Liver (tissue), 9 donors: ENCODE results near the gene MYH14. TPM values are rescaled to one million over a fixed set of nuclear protein-coding genes. Genes with fewer than 3 reads are reported as not detected.

Experiments used
- DNase-seq: peaks from one replicate; pipeline ENCODE4 v3.0.0-alpha.2; 2017; ENCODE audit warnings: low spot score
- H3K27ac ChIP-seq, 2 donors: one replicate each; pipeline ENCODE4 v1.7.0; 2013; ENCODE audit warnings: inconsistent platforms in 2 of 2, low read length in 2 of 2, control low read depth in 1 of 2, low read depth in 1 of 2, mild to moderate bottlenecking in 1 of 2
- H3K27me3 ChIP-seq, 4 donors: one replicate each; pipeline versions ENCODE4 v1.6.1 to v1.7.0; 2013; ENCODE audit warnings: low read length in 3 of 4, inconsistent platforms in 1 of 4, mild to moderate bottlenecking in 1 of 4, moderate library complexity in 1 of 4; ENCODE audit not compliant: control insufficient read depth in 4 of 4, insufficient read depth in 4 of 4
- H3K36me3 ChIP-seq, 4 donors: one replicate each; pipeline versions ENCODE4 v1.6.1 to v1.7.0; 2013; ENCODE audit warnings: low read length in 3 of 4, mild to moderate bottlenecking in 3 of 4, low read depth in 1 of 4, moderate library complexity in 1 of 4; ENCODE audit not compliant: control insufficient read depth in 4 of 4, insufficient read depth in 3 of 4
- H3K4me1 ChIP-seq, 4 donors: one replicate each; pipeline versions ENCODE4 v1.6.1 to v1.7.0; 2013; ENCODE audit warnings: low read length in 3 of 4, mild to moderate bottlenecking in 3 of 4, moderate library complexity in 1 of 4; ENCODE audit not compliant: control insufficient read depth in 4 of 4, insufficient read depth in 4 of 4
- H3K4me3 ChIP-seq, 3 donors: one replicate each; pipeline versions ENCODE4 v1.6.1 to v1.7.0; 2013; ENCODE audit warnings: low read length in 3 of 3, control low read depth in 1 of 3, low read depth in 1 of 3, mild to moderate bottlenecking in 1 of 3
- H3K9ac ChIP-seq, 2 donors: one replicate each; pipeline ENCODE4 v1.7.0; 2013; ENCODE audit warnings: low read length in 2 of 2, mild to moderate bottlenecking in 2 of 2, moderate library complexity in 2 of 2, control low read depth in 1 of 2, low read depth in 1 of 2
- H3K9me3 ChIP-seq, 4 donors: one replicate each; pipeline versions ENCODE4 v1.6.1 to v1.7.0; 2013; ENCODE audit warnings: low read length in 3 of 4; ENCODE audit not compliant: control insufficient read depth in 4 of 4
- FOXA1 ChIP-seq: IDR thresholded peaks from 2 replicates; pipeline ENCODE4 v1.6.1; 2016; ENCODE audit warnings: antibody characterized with exemption
- FOXA2 ChIP-seq: IDR thresholded peaks from 2 replicates; pipeline ENCODE4 v1.6.1; 2016; ENCODE audit warnings: antibody characterized with exemption
- GABPA ChIP-seq, 2 donors: IDR thresholded peaks in 1 of 2; conservative IDR thresholded peaks in 1 of 2; 2 replicates each; pipeline ENCODE4 v1.6.1; 2016; ENCODE audit warnings: antibody characterized with exemption in 2 of 2, mild to moderate bottlenecking in 1 of 2, moderate library complexity in 1 of 2
- HNF4A ChIP-seq, 2 donors: conservative IDR thresholded peaks; 2 replicates each; pipeline ENCODE4 v1.6.1; 2016; ENCODE audit warnings: antibody characterized with exemption in 2 of 2, mild to moderate bottlenecking in 2 of 2
- HNF4G ChIP-seq: IDR thresholded peaks from 2 replicates; pipeline ENCODE4 v1.6.1; 2016; ENCODE audit warnings: antibody characterized with exemption
- JUND ChIP-seq, 2 donors: IDR thresholded peaks; 2 replicates each; pipeline ENCODE4 v1.6.1; 2016; ENCODE audit warnings: antibody characterized with exemption in 2 of 2
- MAX ChIP-seq: IDR thresholded peaks from 2 replicates; pipeline ENCODE4 v1.6.1; 2016; ENCODE audit warnings: antibody characterized with exemption
- NR2F2 ChIP-seq: IDR thresholded peaks from 2 replicates; pipeline ENCODE4 v1.6.1; 2016; ENCODE audit warnings: antibody characterized with exemption
- RAD21 ChIP-seq, 2 donors: IDR thresholded peaks; 2 replicates each; pipeline ENCODE4 v1.6.1; 2016; ENCODE audit warnings: antibody characterized with exemption in 2 of 2, mild to moderate bottlenecking in 2 of 2
- RXRA ChIP-seq, 2 donors: IDR thresholded peaks; 2 replicates each; pipeline ENCODE4 v1.6.1; 2017 to 2018; ENCODE audit warnings: antibody characterized with exemption in 2 of 2, mild to moderate bottlenecking in 1 of 2
- SP1 ChIP-seq: IDR thresholded peaks from 2 replicates; pipeline ENCODE4 v1.6.1; 2018; ENCODE audit warnings: antibody characterized with exemption, mild to moderate bottlenecking
- TAF1 ChIP-seq: conservative IDR thresholded peaks from 2 replicates; pipeline ENCODE4 v1.6.1; 2016; ENCODE audit warnings: antibody characterized with exemption, mild to moderate bottlenecking
- ZBTB33 ChIP-seq: IDR thresholded peaks from 2 replicates; pipeline ENCODE4 v1.6.1; 2016; ENCODE audit warnings: antibody characterized with exemption
- WGBS: extraction: QIAGEN DNeasy Blood & Tissue Kit; methylation state at CpG from one replicate; pipeline ENCODE4 v1.1.7; 2013; 5-methylcytosine and 5-hydroxymethylcytosine counted together
- polyA plus RNA-seq, 2 donors: library from polyadenylated mRNA; stranded (reverse) in 1 of 2; unstranded in 1 of 2; fragments of 200-250 nt in 1 of 2; fragments of >200 nt in 1 of 2; fragmentation: Nextera tagmentation in 1 of 2; extraction: Ambion mirVana in 1 of 2; gene quantifications; one replicate each; pipeline versions ENCODE4 v1.2.1 to v1.2.3, GENCODE V29; 2013 to 2015
- total RNA-seq, 2 donors: library from RNA; depleted of rRNA; stranded (reverse); fragments of >200 nt; gene quantifications; one replicate each; pipeline ENCODE4 v1.2.3, GENCODE V29; 2014
- TF ChIP-seq, protein P1 (sequence below): fragments of 150-350 bp; IDR thresholded peaks from 2 replicates; pipeline ENCODE4 v1.5.1; 2017; ENCODE audit warnings: improper control_type of control experiment, low read depth, low read length; ENCODE audit not compliant: missing input control
- donor health status: healthy.
- donor health status: healthy.
- donor health status: healthy.
- donor health status: healthy.
- donor health status: healthy.

MYH14 gene
- total and polyA plus RNA-seq, 4 donors, result 12.4 to 37.5 (median 25.5) TPM

GRCh38 chr19:50174100-50174793, 29.2 kb upstream of the MYH14 start:
- Histone ChIP-seq H3K36me3 (no peaks in the 10 kb centered on the region), H3K4me1 (no peaks in the 10 kb centered on the region), H3K4me3 (no peak overlapping the region), H3K27me3 (peaks cover 0 to 5% (median 0%) of the 10 kb centered on the region in 4 donors), H3K27ac (no peak overlapping the region), H3K9me3 (peaks cover 0 to 1% (median 0%) of the 10 kb centered on the region in 4 donors), H3K9ac (no peak overlapping the region)
- 56% methylated on average over 5 of the region's 5 CpGs for WGBS
- no peak for DNase-seq
- TF ChIP-seq FOXA1, result no peak
- no peak for TF ChIP-seq HNF4A (conservative IDR thresholded peaks at IDR 0.05)
- no peak for TF ChIP-seq ZBTB33
- no peak for TF ChIP-seq TAF1
- TF ChIP-seq FOXA2, result no peak
- TF ChIP-seq, protein P1, sequence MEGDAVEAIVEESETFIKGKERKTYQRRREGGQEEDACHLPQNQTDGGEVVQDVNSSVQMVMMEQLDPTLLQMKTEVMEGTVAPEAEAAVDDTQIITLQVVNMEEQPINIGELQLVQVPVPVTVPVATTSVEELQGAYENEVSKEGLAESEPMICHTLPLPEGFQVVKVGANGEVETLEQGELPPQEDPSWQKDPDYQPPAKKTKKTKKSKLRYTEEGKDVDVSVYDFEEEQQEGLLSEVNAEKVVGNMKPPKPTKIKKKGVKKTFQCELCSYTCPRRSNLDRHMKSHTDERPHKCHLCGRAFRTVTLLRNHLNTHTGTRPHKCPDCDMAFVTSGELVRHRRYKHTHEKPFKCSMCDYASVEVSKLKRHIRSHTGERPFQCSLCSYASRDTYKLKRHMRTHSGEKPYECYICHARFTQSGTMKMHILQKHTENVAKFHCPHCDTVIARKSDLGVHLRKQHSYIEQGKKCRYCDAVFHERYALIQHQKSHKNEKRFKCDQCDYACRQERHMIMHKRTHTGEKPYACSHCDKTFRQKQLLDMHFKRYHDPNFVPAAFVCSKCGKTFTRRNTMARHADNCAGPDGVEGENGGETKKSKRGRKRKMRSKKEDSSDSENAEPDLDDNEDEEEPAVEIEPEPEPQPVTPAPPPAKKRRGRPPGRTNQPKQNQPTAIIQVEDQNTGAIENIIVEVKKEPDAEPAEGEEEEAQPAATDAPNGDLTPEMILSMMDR, result no peak
- no peak for TF ChIP-seq HNF4G
- TF ChIP-seq GABPA (IDR thresholded peaks at IDR 0.05 in 1 of 2, conservative IDR thresholded peaks at IDR 0.05 in 1 of 2), result no peak

GRCh38 chr19:50175924-50176323, 27.5 kb upstream of the MYH14 start:
- Histone ChIP-seq H3K4me3 (no peak overlapping the region), H3K27ac (no peak overlapping the region), H3K36me3 (no peaks in the 10 kb centered on the region), H3K4me1 (no peaks in the 10 kb centered on the region), H3K9ac (no peak overlapping the region), H3K27me3 (peaks cover 0 to 5% (median 0%) of the 10 kb centered on the region in 4 donors), H3K9me3 (peaks cover 0 to 6% (median 3%) of the 10 kb centered on the region in 4 donors)
- no peak for DNase-seq
- 83% methylated on average over 10 of the region's 10 CpGs for WGBS
- TF ChIP-seq RXRA (IDR thresholded peaks at IDR 0.05) (no peak), MAX (no peak), FOXA2 (no peak), FOXA1 (no peak), RAD21 (IDR thresholded peaks at IDR 0.05) (no peak), SP1 (no peak), TAF1 (no peak), JUND (IDR thresholded peaks at IDR 0.05) (no peak), HNF4A (conservative IDR thresholded peaks at IDR 0.05) (no peak), GABPA (IDR thresholded peaks at IDR 0.05 in 1 of 2, conservative IDR thresholded peaks at IDR 0.05 in 1 of 2) (no peak), ZBTB33 (no peak), NR2F2 (no peak)
- TF ChIP-seq, protein P1, result no peak
